ENCODE measurements around the gene SWI5.

The SWI5 gene

GRCh38 chr9:128316421-128316820 lies 40.3 kb downstream of the SWI5 start:
- Mint-ChIP-seq H3K27ac (no peak overlapping the region), H3K9me3 (no peaks in the 10 kb centered on the region), H3K4me3 (no peak overlapping the region), H3K36me3 (peaks cover 69% of the 10 kb centered on the region), H3K4me1 (no peaks in the 10 kb centered on the region)
- ATAC-seq (no peak), DNase-seq (ENCODE audit: low spot score in 2 of 2) (no peak)

DNA sequence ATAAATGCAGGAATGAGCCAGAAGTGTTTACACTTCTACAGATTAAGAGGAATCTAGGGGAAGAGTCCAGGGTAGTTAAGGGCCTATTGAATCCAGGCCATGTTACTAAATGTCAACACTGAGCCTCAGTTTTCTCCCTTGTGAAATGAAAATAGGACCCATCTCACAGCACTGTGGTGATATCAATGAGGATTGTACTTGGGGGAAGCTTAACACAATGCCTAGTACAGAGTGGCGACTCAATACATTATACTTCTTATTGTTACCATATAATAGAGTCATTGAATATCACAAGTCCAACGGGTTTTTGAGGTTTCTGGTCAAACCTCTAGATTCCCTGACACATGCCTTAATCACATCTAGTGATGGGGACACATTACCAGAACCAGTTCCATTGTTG lies 41.6 kb downstream of the SWI5 start:
- ATAC-seq (no peak), DNase-seq (ENCODE audit: low spot score in 2 of 2) (no peak)
- Mint-ChIP-seq H3K9me3 (no peaks in the 10 kb centered on the region), H3K4me1 (peaks cover 6% of the 10 kb centered on the region), H3K36me3 (peaks cover 64% of the 10 kb centered on the region), H3K4me3 (no peak overlapping the region), H3K27ac (peak overlapping the region; percentile 51)

DNA sequence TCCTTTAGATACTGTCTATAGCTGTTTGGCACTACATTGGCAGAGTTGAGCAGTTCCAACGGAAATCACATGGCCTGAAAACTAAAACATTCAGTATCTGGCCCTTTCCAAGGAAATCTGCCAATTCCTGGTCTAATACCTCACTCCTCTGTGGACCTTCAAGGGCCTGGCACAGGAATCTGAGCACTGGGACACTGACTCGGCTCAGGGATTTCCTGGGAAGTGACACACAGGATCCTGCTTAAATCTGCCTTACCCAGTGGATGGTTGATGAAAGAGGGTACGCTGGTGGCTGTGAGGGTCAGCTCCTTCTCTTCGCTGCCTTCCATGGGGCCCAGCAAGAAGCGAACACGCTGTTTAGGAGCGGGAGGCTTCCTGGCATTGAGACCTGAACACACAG lies 45.3 kb downstream of the SWI5 start:
- DNase-seq (ENCODE audit: low spot score in 2 of 2) (no peak), ATAC-seq (no peak)
- H3K9me3 Mint-ChIP-seq = no peaks in the 10 kb centered on the region
- peaks cover 6% of the 10 kb centered on the region for H3K4me1 Mint-ChIP-seq
- peak overlapping the region; percentile 83 for H3K4me3 Mint-ChIP-seq
- peak overlapping the region; percentile 96 for H3K27ac Mint-ChIP-seq
- peaks cover 62% of the 10 kb centered on the region for H3K36me3 Mint-ChIP-seq

- Mint-ChIP-seq H3K9me3 (no peaks in the 10 kb centered on the region), H3K27ac (peak overlapping the region; percentile 96), H3K36me3 (peaks cover 65% of the 10 kb centered on the region), H3K4me1 (peaks cover 6% of the 10 kb centered on the region), H3K4me3 (peak overlapping the region; percentile 83)
- ATAC-seq (no peak), DNase-seq (ENCODE audit: low spot score in 2 of 2) (no peak)
Measured at GRCh38 chr9:128321879-128322403, 45.9 kb downstream of the SWI5 start.

DNA sequence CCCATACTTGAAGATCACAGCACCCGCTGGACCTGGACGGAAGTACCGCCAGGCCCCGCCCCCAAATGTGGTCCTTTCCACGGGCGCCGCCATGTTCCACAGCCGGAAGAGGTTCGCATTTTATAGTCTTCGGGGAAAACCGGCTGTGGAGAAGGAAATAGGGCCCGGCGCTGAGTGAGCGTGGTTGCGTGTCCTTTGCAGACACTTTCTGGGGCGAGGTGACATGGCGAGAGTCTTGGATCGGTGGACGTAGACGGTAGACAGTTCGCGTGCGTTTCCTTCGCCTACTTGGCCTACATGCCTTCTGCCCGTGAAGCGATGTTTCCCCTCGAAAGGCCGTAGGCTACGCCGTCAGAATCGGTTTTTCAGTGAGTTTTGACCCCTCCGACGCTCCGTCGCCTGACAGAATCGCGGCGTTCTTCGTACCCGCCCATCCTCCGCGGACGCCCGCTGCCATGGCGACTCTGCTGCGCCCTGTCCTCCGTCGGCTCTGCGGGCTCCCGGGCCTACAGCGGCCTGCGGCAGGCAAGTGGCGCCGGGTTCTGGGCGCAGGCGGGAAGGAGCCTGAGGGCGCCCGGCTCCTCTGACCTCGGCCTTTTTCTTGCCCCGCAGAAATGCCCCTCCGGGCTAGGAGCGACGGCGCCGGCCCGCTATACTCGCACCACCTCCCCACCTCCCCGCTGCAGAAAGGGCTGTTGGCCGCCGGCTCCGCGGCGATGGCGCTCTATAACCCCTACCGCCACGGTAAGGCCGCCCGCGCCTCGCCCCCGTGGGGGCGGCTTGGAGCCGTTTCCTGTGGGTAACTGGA lies 46.5 kb downstream of the SWI5 start, which contains the start of the genes COQ4 and TRUB2:
Gene COQ4 (plus strand): TSS at position 436 of the 808 bp plus-strand sequence. CDS start 20 bp downstream, at position 456.
Gene TRUB2 (minus strand): TSS at position 44 of the 808 bp plus-strand sequence. CDS start 39 bp downstream, at position 5.
- DNase-seq (ENCODE audit: low spot score in 2 of 2) = peak; percentile 87 to 96
- peak within 1 kb of the TSS; percentile 96 for H3K27ac Mint-ChIP-seq
- H3K9me3 Mint-ChIP-seq = no peaks in the 10 kb centered on the region
- H3K4me1 Mint-ChIP-seq = peaks cover 6% of the 10 kb centered on the region
- ATAC-seq = peak; percentile 92
- peaks cover 70% of the 10 kb centered on the region for H3K36me3 Mint-ChIP-seq
- peak within 1 kb of the TSS; percentile 83 for H3K4me3 Mint-ChIP-seq

GRCh38 chr9:128323212-128323730 lies 47.2 kb downstream of the SWI5 start:
- DNase-seq (ENCODE audit: low spot score in 2 of 2) (no peak), ATAC-seq (peak; percentile 43)
- no peaks in the 10 kb centered on the region for H3K9me3 Mint-ChIP-seq
- peaks cover 64% of the 10 kb centered on the region for H3K36me3 Mint-ChIP-seq
- H3K27ac Mint-ChIP-seq = peak overlapping the region; percentile 96
- peaks cover 6% of the 10 kb centered on the region for H3K4me1 Mint-ChIP-seq
- H3K4me3 Mint-ChIP-seq = peak overlapping the region; percentile 83

DNA sequence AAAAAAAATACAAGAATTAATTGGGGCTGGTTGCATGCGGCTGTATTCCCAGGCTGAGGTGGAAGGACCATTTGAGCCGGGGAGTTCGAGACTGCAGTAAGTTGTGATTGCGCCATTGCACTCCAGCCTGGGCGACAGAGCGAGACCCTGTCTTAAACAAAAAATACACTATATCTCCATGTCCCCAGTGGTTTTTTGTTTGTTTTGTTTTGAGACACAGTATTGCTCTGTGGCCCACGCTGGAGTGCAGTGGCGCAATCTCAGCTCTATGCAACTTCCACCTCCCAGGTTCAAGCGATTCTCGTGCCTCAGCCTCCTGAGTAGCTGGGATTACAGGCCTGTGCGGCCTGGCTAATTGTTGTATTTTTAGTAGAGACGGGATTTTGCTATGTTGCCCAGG lies 47.7 kb downstream of the SWI5 start:
- H3K4me3 Mint-ChIP-seq = peak overlapping the region; percentile 83
- DNase-seq (ENCODE audit: low spot score in 2 of 2) (no peak), ATAC-seq (no peak)
- peak overlapping the region; percentile 96 for H3K27ac Mint-ChIP-seq
- no peaks in the 10 kb centered on the region for H3K9me3 Mint-ChIP-seq
- peaks cover 6% of the 10 kb centered on the region for H3K4me1 Mint-ChIP-seq
- peaks cover 59% of the 10 kb centered on the region for H3K36me3 Mint-ChIP-seq

- H3K36me3 Mint-ChIP-seq = peaks cover 55% of the 10 kb centered on the region
- DNase-seq (ENCODE audit: low spot score in 2 of 2) = no peak
- no peak overlapping the region for H3K27ac Mint-ChIP-seq
- ATAC-seq = no peak
- peaks cover 6% of the 10 kb centered on the region for H3K4me1 Mint-ChIP-seq
- H3K9me3 Mint-ChIP-seq = no peaks in the 10 kb centered on the region
- H3K4me3 Mint-ChIP-seq = peak overlapping the region; percentile 83
Measured at GRCh38 chr9:128324401-128324800, 48.3 kb downstream of the SWI5 start.

- H3K4me3 Mint-ChIP-seq = no peak overlapping the region
- no peak for ATAC-seq
Measured at GRCh38 chr9:128325629-128326028, 49.6 kb downstream of the SWI5 start.

DNA sequence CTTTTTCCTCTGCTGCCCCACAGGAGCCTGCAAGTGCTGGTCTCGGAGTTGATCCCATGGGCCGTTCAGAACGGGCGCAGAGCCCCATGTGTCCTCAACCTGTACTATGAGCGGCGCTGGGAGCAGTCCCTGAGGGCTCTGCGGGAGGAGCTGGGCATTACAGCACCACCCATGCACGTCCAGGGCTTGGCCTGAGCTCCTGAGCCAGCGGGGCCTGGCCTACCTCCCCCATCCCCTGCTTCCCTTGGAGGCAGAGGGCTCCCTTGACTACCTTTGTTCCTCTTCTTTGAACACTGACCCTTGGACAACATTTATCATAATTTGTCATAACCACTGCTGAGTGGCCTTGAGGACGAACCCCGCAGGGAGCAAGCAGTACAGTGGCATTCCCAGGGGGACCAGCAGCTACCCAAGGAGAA lies 57.4 kb downstream of the SWI5 start:
- peaks cover 13% of the 10 kb centered on the region for H3K36me3 Mint-ChIP-seq
- no peak for ATAC-seq
- H3K9me3 Mint-ChIP-seq = no peaks in the 10 kb centered on the region
- H3K27ac Mint-ChIP-seq = peak overlapping the region; percentile 83
- H3K4me1 Mint-ChIP-seq = no peaks in the 10 kb centered on the region
- DNase-seq (ENCODE audit: low spot score in 2 of 2) = no peak
- H3K4me3 Mint-ChIP-seq = no peak overlapping the region

More at GRCh38 chr9:128325629-128326028, 49.6 kb downstream of the SWI5 start:
- H3K9me3 Mint-ChIP-seq = no peaks in the 10 kb centered on the region
- peaks cover 6% of the 10 kb centered on the region for H3K4me1 Mint-ChIP-seq
- DNase-seq (ENCODE audit: low spot score in 2 of 2) = no peak
- peak overlapping the region; percentile 37 for H3K27ac Mint-ChIP-seq
- peaks cover 53% of the 10 kb centered on the region for H3K36me3 Mint-ChIP-seq

DNA sequence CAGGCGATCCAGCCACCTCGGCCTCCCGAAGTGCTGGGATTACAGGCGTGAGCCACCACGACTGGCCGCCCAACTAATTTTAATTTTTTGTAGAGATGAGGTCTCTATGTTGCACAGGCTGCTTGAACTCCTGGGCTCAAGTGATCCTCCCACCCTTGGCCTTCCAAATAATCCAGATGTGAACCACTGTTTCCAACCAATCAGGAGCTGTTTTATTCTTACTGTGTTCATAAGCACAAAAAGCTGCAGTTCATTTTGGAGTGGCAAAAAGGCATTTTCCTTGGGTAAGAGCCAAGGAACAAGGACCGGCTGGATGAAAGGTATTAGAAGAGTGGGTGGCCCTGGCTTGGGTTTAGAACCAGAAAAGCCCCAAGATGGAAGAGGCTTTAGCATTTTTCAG lies 59.1 kb downstream of the SWI5 start:
- H3K36me3 Mint-ChIP-seq = peaks cover 13% of the 10 kb centered on the region
- H3K9me3 Mint-ChIP-seq = no peaks in the 10 kb centered on the region
- no peak overlapping the region for H3K4me3 Mint-ChIP-seq
- ATAC-seq = no peak
- DNase-seq (ENCODE audit: low spot score in 2 of 2) = no peak
- no peaks in the 10 kb centered on the region for H3K4me1 Mint-ChIP-seq
- no peak overlapping the region for H3K27ac Mint-ChIP-seq

- no peak overlapping the region for H3K4me3 Mint-ChIP-seq
- H3K36me3 Mint-ChIP-seq = peaks cover 12% of the 10 kb centered on the region
- DNase-seq (ENCODE audit: low spot score in 2 of 2) (no peak), ATAC-seq (no peak)
- H3K27ac Mint-ChIP-seq = peak overlapping the region; percentile 2
- H3K9me3 Mint-ChIP-seq = no peaks in the 10 kb centered on the region
- H3K4me1 Mint-ChIP-seq = no peaks in the 10 kb centered on the region
Measured at GRCh38 chr9:128335914-128336313, 59.8 kb downstream of the SWI5 start.

GRCh38 chr9:128337936-128338335 lies 61.9 kb downstream of the SWI5 start:
- H3K27ac Mint-ChIP-seq = no peak overlapping the region
- no peak overlapping the region for H3K4me3 Mint-ChIP-seq
- H3K36me3 Mint-ChIP-seq = peaks cover 15% of the 10 kb centered on the region
- H3K9me3 Mint-ChIP-seq = no peaks in the 10 kb centered on the region
- H3K4me1 Mint-ChIP-seq = peaks cover 8% of the 10 kb centered on the region
- DNase-seq (ENCODE audit: low spot score in 2 of 2) (no peak), ATAC-seq (no peak)
